ENCODE data around the gene RNU4-1.
"Not testable (repeated sequence)": the region's sequence is repeated elsewhere in the genome, so short reads cannot be mapped to it uniquely, and the experiment has no call there.

The RNU4-1 gene

DNA sequence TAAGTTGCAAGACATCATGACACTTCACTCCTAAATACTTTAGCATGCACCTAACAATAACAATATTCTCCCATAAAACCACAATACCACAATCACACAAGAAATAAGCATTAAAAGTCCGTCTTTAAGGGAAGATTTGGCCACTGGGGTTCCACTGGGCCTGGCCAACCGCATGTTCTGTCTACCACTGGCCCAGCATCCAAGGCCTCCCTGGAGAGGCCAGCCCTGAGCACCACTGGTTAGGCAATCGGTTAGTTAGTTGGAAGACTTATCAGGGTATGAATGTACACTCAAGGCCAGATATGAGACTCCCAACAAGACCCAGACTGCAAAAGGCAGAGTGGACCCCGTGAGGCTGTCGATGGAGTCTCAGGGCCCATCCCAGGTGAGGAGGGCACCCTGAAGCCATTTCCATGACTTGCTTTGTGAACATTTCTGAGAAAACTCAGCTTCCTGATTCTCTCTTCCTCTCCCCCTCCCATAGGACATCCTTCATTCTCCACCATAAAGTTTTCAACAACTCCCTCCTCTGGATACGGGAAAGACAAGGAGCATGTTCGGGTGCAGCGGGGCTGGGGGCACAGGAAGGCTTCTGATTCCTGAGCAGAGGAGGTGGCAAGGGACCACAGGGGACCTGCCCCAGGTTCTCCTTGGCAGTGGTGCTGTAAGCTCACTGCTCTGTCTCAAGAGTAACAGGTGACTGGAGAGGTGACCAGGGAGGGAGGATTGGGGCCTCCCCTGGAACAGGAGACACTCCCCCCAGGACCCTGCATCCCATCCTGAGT, 33.4 kb downstream of the RNU4-1 start:
- H3K27me3 ChIP-seq (ENCODE audit: insufficient read depth, poor library complexity, severe bottlenecking): no peaks in the 10 kb centered on the region
- peak overlapping the region; percentile 100 for H3K27ac ChIP-seq (ENCODE audit: poor library complexity, severe bottlenecking)
- no peak for ATAC-seq (ENCODE audit: low read depth)
- peaks cover 77% of the 10 kb centered on the region for H3K4me1 ChIP-seq (ENCODE audit: insufficient read depth, poor library complexity, severe bottlenecking)
- DNase-seq (ENCODE audit: low spot score): no peak
- TF ChIP-seq, protein P1, sequence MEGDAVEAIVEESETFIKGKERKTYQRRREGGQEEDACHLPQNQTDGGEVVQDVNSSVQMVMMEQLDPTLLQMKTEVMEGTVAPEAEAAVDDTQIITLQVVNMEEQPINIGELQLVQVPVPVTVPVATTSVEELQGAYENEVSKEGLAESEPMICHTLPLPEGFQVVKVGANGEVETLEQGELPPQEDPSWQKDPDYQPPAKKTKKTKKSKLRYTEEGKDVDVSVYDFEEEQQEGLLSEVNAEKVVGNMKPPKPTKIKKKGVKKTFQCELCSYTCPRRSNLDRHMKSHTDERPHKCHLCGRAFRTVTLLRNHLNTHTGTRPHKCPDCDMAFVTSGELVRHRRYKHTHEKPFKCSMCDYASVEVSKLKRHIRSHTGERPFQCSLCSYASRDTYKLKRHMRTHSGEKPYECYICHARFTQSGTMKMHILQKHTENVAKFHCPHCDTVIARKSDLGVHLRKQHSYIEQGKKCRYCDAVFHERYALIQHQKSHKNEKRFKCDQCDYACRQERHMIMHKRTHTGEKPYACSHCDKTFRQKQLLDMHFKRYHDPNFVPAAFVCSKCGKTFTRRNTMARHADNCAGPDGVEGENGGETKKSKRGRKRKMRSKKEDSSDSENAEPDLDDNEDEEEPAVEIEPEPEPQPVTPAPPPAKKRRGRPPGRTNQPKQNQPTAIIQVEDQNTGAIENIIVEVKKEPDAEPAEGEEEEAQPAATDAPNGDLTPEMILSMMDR (IDR thresholded peaks at IDR 0.05; ENCODE audit: poor library complexity, severe bottlenecking): no peak
- H3K36me3 ChIP-seq (ENCODE audit: low read depth): peaks cover 80% of the 10 kb centered on the region
- H3K4me3 ChIP-seq (ENCODE audit: severe bottlenecking): no peak overlapping the region
- no peaks in the 10 kb centered on the region for H3K9me3 ChIP-seq (ENCODE audit: severe bottlenecking)

DNA sequence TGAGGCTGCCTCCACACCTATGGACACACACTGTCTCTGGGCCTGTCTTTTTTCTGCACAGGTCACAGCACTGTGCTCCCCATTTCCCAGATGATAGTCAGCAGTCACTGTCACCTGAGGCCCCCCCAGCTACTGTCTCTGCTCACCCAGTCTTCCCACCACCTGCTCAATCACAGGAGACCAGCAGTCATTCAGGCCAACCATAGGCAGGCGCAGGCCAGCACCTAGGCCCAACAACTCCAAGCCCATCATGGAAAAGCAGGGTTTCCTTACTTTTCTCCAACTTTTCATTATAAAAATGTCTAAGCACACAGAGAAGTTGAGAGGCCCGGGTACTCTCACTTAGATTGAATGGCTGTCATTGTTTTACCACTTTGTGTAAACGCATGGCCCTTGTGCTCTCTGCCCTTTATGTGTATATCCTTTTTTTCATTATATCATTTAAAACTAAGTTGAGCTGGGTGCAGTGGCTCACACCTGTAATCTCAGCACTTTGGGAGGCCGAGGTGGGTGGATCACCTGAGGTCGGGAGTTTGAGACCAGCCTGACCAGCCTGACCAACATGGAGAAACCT, 34.6 kb downstream of the RNU4-1 start:
- Histone ChIP-seq H3K36me3 (ENCODE audit: low read depth) (peaks cover 80% of the 10 kb centered on the region), H3K4me3 (ENCODE audit: severe bottlenecking) (no peak overlapping the region), H3K4me1 (ENCODE audit: insufficient read depth, poor library complexity, severe bottlenecking) (peaks cover 87% of the 10 kb centered on the region), H3K9me3 (ENCODE audit: severe bottlenecking) (no peaks in the 10 kb centered on the region), H3K27me3 (ENCODE audit: insufficient read depth, poor library complexity, severe bottlenecking) (no peaks in the 10 kb centered on the region), H3K27ac (ENCODE audit: poor library complexity, severe bottlenecking) (peak overlapping the region; percentile 100)
- ATAC-seq (ENCODE audit: low read depth): no peak
- TF ChIP-seq, protein P1 (IDR thresholded peaks at IDR 0.05; ENCODE audit: poor library complexity, severe bottlenecking): no peak
- no peak for DNase-seq (ENCODE audit: low spot score)

DNA sequence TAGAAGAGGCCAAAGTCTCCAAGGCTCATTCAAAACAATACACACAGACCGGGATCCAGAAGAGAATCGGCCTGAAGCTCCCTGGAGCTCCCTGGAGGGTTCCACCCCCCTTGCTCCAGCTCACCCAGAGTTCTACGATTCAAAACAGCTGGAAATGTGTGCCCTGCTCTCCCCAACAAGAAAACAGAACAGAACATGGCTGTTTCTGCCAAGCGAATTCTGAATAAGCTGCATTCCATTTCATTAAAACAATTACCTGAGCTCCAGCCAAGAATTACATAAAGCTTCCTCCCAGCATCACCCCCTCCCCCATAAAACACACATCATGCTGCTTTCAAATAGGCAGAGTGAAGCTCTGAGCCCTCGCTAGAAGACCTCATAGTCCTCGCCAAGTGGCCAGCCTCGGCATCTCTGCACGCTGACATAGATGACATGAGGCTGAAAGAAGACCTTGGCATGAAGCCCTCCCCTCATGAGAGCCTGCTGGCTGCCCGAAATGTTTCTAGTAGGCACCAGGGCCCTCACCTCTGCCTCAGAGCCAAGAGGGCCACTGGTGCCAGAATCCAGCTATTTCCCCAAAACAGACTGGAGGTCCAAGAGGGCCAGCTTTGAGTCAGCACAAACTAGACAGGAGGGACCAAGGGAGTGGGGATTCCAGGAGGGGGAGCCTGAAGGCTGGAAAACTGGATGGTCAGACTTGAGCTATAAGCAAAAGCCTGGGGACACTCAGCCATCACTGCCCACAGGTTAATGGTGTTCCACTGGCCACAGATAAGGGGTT, 35.8 kb downstream of the RNU4-1 start:
- Histone ChIP-seq H3K4me1 (ENCODE audit: insufficient read depth, poor library complexity, severe bottlenecking) (peaks cover 86% of the 10 kb centered on the region), H3K27ac (ENCODE audit: poor library complexity, severe bottlenecking) (peak overlapping the region; percentile 100), H3K4me3 (ENCODE audit: severe bottlenecking) (no peak overlapping the region), H3K9me3 (ENCODE audit: severe bottlenecking) (no peaks in the 10 kb centered on the region), H3K27me3 (ENCODE audit: insufficient read depth, poor library complexity, severe bottlenecking) (no peaks in the 10 kb centered on the region), H3K36me3 (ENCODE audit: low read depth) (peaks cover 77% of the 10 kb centered on the region)
- peak; percentile 80 for DNase-seq (ENCODE audit: low spot score)
- peak; percentile 75 for ATAC-seq (ENCODE audit: low read depth)
- TF ChIP-seq, protein P1 (IDR thresholded peaks at IDR 0.05; ENCODE audit: poor library complexity, severe bottlenecking): peak; percentile 4

DNA sequence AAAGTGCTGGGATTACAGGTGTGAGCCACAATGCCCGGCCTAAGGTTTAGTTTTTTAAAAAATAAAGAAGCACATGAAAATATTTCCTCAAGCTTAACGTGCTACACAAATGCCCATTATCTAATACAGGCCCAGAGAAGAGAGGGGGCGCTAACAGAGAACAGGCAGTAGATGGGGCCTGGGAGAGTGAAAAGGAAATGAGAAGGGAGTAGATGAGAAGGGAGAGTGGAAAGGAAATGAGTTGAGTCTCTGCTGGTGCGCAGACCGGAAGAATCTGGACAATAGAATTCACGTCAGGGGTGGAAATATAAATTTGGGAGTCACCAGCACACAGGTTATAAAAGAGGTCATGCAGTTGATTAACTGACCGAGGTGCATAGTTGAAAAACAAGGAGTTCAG, 38.2 kb downstream of the RNU4-1 start:
- no peak for DNase-seq (ENCODE audit: low spot score)
- peaks cover 78% of the 10 kb centered on the region for H3K36me3 ChIP-seq (ENCODE audit: low read depth)
- ATAC-seq (ENCODE audit: low read depth): no peak
- H3K4me3 ChIP-seq (ENCODE audit: severe bottlenecking): no peak overlapping the region
- no peaks in the 10 kb centered on the region for H3K9me3 ChIP-seq (ENCODE audit: severe bottlenecking)
- peaks cover 80% of the 10 kb centered on the region for H3K4me1 ChIP-seq (ENCODE audit: insufficient read depth, poor library complexity, severe bottlenecking)
- TF ChIP-seq, protein P1 (IDR thresholded peaks at IDR 0.05; ENCODE audit: poor library complexity, severe bottlenecking): no peak
- H3K27me3 ChIP-seq (ENCODE audit: insufficient read depth, poor library complexity, severe bottlenecking): no peaks in the 10 kb centered on the region
- H3K27ac ChIP-seq (ENCODE audit: poor library complexity, severe bottlenecking): peak overlapping the region; percentile 100

DNA sequence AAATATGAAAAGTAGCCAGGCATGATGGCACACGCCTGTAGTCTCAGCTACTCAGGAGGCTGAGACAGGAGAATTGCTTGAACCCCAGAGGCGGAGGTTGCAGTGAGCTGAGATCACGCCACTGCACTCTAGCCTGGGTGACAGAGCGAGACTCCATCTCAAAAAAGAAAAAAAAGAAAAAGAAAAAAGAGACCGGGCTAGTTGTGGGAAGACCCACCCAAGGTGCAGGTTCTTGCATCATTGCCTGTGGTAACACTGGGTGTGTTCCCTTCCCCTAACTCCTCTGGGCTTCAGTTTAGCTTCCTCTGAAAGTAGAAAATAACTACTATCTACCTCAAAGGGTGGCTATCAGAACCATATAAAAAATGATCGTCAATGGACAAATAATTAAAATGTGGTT, 39.7 kb downstream of the RNU4-1 start:
- H3K4me1 ChIP-seq (ENCODE audit: insufficient read depth, poor library complexity, severe bottlenecking): peaks cover 80% of the 10 kb centered on the region
- H3K27me3 ChIP-seq (ENCODE audit: insufficient read depth, poor library complexity, severe bottlenecking); H3K9me3 ChIP-seq (ENCODE audit: severe bottlenecking); DNase-seq (ENCODE audit: low spot score); H3K4me3 ChIP-seq (ENCODE audit: severe bottlenecking); ATAC-seq (ENCODE audit: low read depth): not testable (repeated sequence)
- H3K27ac ChIP-seq (ENCODE audit: poor library complexity, severe bottlenecking): peak overlapping the region; percentile 100
- H3K36me3 ChIP-seq (ENCODE audit: low read depth): peaks cover 75% of the 10 kb centered on the region
